GM23338 (cell line): ENCODE data around the gene SEPTIN3.
A peak's percentile ranks its signal among the peaks of the same experiment; 100 is the strongest.

Source experiments
- CREB1 ChIP-seq: fragments of 250-450 bp; sonication (Bioruptor Pico); IDR thresholded peaks from 2 replicates; pipeline ENCODE4 v1.5.0; 2020; ENCODE audit warnings: low read depth, mild to moderate bottlenecking, moderate library complexity
- EZH2 ChIP-seq: fragments of 200-600 bp; sonication (generic); IDR thresholded peaks from one replicate; pipeline ENCODE4 v1.8.0; 2017; ENCODE audit warnings: antibody characterized with exemption, mild to moderate bottlenecking, low read depth; ENCODE audit not compliant: unreplicated experiment
- EZH2phosphoT487 ChIP-seq: fragments of 200-600 bp; sonication (generic); IDR thresholded peaks from one replicate; pipeline ENCODE4 v1.8.1; 2018; ENCODE audit warnings: antibody characterized with exemption; ENCODE audit not compliant: unreplicated experiment
- NANOG ChIP-seq: IDR thresholded peaks from 2 replicates; pipeline ENCODE4 v1.6.1; 2016; ENCODE audit warnings: antibody characterized with exemption, borderline replicate concordance
- POLR2AphosphoS5 ChIP-seq: IDR thresholded peaks from 2 replicates; pipeline ENCODE4 v1.6.1; 2016; ENCODE audit warnings: antibody characterized with exemption, low read depth
- ZNF114 ChIP-seq: fragments of 250-450 bp; sonication (Bioruptor Pico); IDR thresholded peaks from 2 replicates; pipeline ENCODE4 v1.5.0; 2020; ENCODE audit warnings: mild to moderate bottlenecking, moderate library complexity
- TF ChIP-seq, protein P1 (sequence below), 2 experiments: fragments of 200-600 bp in 1 of 2; sonication (generic) in 1 of 2; conservative IDR thresholded peaks; 2 replicates each; pipeline versions ENCODE4 v1.5.1 to v1.6.1; 2016 to 2017; ENCODE audit warnings: antibody characterized with exemption in 2 of 2, low read depth in 2 of 2, mild to moderate bottlenecking in 2 of 2, moderate library complexity in 1 of 2
- TF ChIP-seq, protein P2 (sequence below): IDR thresholded peaks from one replicate; pipeline ENCODE4 v1.6.1; 2018; ENCODE audit warnings: antibody characterized with exemption; ENCODE audit not compliant: unreplicated experiment
- TF ChIP-seq, protein P3 (sequence below): IDR thresholded peaks from 2 replicates; pipeline ENCODE4 v1.6.1; 2016; ENCODE audit warnings: antibody characterized with exemption

DNA sequence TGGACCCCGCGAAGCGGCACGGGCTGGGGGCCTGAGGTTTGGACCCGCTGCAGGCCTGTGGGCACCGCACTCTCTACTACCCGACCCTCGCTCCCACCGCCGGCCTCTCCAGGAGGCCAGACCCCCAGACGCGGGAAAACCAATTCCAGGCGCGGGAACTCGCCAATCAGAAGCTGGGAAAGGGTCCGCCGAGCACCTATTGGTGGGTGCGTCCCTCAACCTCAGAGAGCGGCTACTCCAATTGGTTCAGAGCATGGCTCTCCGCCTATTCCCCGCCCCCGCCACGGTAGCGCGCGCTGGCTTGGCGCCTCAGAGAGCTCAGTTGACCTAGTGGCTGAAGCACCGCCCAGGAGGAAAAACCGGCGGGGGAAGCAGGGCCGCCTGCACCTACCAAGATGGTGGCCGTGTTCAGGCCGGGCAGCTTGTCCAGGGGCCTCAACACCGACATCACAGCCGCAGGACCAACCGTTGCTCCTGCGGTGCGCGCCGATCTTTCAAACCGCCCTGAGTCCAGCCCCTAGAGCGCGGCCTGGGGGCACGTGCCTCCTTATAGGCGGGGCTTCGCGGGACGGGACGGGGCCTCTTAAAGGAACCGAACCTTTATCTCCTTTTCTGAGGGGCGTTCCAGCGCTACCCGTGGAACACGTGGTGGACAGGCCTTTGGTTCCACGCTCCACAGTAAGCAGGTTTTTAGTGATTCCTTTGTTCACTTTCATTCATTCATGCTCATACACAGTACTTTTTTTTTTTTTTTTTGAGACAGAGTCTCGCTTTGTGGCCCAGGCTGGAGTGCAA is 22.4 kb upstream of the SEPTIN3 start, which contains the start of gene CENPM:
- TF ChIP-seq, protein P1, sequence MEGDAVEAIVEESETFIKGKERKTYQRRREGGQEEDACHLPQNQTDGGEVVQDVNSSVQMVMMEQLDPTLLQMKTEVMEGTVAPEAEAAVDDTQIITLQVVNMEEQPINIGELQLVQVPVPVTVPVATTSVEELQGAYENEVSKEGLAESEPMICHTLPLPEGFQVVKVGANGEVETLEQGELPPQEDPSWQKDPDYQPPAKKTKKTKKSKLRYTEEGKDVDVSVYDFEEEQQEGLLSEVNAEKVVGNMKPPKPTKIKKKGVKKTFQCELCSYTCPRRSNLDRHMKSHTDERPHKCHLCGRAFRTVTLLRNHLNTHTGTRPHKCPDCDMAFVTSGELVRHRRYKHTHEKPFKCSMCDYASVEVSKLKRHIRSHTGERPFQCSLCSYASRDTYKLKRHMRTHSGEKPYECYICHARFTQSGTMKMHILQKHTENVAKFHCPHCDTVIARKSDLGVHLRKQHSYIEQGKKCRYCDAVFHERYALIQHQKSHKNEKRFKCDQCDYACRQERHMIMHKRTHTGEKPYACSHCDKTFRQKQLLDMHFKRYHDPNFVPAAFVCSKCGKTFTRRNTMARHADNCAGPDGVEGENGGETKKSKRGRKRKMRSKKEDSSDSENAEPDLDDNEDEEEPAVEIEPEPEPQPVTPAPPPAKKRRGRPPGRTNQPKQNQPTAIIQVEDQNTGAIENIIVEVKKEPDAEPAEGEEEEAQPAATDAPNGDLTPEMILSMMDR (conservative IDR thresholded peaks at IDR 0.05; ENCODE audit: low read depth in 2 of 2), result no peak
- no peak for TF ChIP-seq CREB1 (CRISPR knock-in tag)
- TF ChIP-seq, protein P2, sequence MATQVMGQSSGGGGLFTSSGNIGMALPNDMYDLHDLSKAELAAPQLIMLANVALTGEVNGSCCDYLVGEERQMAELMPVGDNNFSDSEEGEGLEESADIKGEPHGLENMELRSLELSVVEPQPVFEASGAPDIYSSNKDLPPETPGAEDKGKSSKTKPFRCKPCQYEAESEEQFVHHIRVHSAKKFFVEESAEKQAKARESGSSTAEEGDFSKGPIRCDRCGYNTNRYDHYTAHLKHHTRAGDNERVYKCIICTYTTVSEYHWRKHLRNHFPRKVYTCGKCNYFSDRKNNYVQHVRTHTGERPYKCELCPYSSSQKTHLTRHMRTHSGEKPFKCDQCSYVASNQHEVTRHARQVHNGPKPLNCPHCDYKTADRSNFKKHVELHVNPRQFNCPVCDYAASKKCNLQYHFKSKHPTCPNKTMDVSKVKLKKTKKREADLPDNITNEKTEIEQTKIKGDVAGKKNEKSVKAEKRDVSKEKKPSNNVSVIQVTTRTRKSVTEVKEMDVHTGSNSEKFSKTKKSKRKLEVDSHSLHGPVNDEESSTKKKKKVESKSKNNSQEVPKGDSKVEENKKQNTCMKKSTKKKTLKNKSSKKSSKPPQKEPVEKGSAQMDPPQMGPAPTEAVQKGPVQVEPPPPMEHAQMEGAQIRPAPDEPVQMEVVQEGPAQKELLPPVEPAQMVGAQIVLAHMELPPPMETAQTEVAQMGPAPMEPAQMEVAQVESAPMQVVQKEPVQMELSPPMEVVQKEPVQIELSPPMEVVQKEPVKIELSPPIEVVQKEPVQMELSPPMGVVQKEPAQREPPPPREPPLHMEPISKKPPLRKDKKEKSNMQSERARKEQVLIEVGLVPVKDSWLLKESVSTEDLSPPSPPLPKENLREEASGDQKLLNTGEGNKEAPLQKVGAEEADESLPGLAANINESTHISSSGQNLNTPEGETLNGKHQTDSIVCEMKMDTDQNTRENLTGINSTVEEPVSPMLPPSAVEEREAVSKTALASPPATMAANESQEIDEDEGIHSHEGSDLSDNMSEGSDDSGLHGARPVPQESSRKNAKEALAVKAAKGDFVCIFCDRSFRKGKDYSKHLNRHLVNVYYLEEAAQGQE, result no peak
- TF ChIP-seq POLR2AphosphoS5, result peak; percentile 78
- TF ChIP-seq EZH2, result no peak
- no peak for TF ChIP-seq EZH2phosphoT487
- TF ChIP-seq NANOG, result no peak
- TF ChIP-seq ZNF114 (CRISPR knock-in tag), result no peak
- TF ChIP-seq, protein P3, sequence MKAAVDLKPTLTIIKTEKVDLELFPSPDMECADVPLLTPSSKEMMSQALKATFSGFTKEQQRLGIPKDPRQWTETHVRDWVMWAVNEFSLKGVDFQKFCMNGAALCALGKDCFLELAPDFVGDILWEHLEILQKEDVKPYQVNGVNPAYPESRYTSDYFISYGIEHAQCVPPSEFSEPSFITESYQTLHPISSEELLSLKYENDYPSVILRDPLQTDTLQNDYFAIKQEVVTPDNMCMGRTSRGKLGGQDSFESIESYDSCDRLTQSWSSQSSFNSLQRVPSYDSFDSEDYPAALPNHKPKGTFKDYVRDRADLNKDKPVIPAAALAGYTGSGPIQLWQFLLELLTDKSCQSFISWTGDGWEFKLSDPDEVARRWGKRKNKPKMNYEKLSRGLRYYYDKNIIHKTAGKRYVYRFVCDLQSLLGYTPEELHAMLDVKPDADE, result no peak
